ENCODE measurements around the gene IRAK2. TPM values are rescaled to one million over a fixed set of nuclear protein-coding genes. Genes with fewer than 3 reads are reported as not detected.
"Not testable (repeated sequence)": the region's sequence is repeated elsewhere in the genome, so short reads cannot be mapped to it uniquely, and the experiment has no call there.

IRAK2 gene
- total RNA-seq, 6 experiments from 2014 or later, result 2.6 to 4.4 (median 3.5) TPM

GRCh38 chr3:10119376-10119775 is 45.3 kb upstream of the IRAK2 start:
- Mint-ChIP-seq H3K9me3 (no peaks in the 10 kb centered on the region), H3K4me3 (no peak overlapping the region), H3K4me1 (ENCODE audit: low read depth) (peaks cover 28% of the 10 kb centered on the region), H3K36me3 (ENCODE audit: low read depth) (peaks cover 19% of the 10 kb centered on the region), H3K27me3 (ENCODE audit: insufficient read depth) (peaks cover 2% of the 10 kb centered on the region), H3K27ac (no peak overlapping the region)
- TF ChIP-seq CTCF (IDR thresholded peaks at IDR 0.05), result no peak
- DNase-seq, result no peak

GRCh38 chr3:10121064-10121463 is 43.7 kb upstream of the IRAK2 start:
- no peaks in the 10 kb centered on the region; the same call in 1 of the 2 replicates for H3K27me3 Mint-ChIP-seq (ENCODE audit: insufficient read depth)
- TF ChIP-seq CTCF (IDR thresholded peaks at IDR 0.05), result no peak
- H3K27ac Mint-ChIP-seq, result no peak overlapping the region
- H3K36me3 Mint-ChIP-seq (ENCODE audit: low read depth), result peaks cover 27% of the 10 kb centered on the region
- no peak overlapping the region for H3K4me3 Mint-ChIP-seq
- peaks cover 28% of the 10 kb centered on the region for H3K4me1 Mint-ChIP-seq (ENCODE audit: low read depth)
- no peaks in the 10 kb centered on the region for H3K9me3 Mint-ChIP-seq
- DNase-seq, result no peak

GRCh38 chr3:10122724-10123123 is 42.0 kb upstream of the IRAK2 start:
- no peak overlapping the region for H3K27ac Mint-ChIP-seq
- H3K4me1 Mint-ChIP-seq (ENCODE audit: low read depth), result peaks cover 22% of the 10 kb centered on the region
- no peak for TF ChIP-seq CTCF (IDR thresholded peaks at IDR 0.05)
- H3K4me3 Mint-ChIP-seq, result no peak overlapping the region
- no peaks in the 10 kb centered on the region; the same call in 1 of the 2 replicates for H3K27me3 Mint-ChIP-seq (ENCODE audit: insufficient read depth)
- peaks cover 35% of the 10 kb centered on the region for H3K36me3 Mint-ChIP-seq (ENCODE audit: low read depth)
- DNase-seq, result no peak
- H3K9me3 Mint-ChIP-seq, result no peaks in the 10 kb centered on the region

GRCh38 chr3:10135872-10136271 is 28.8 kb upstream of the IRAK2 start:
- not testable (repeated sequence) for H3K27me3 Mint-ChIP-seq (ENCODE audit: insufficient read depth); H3K9me3 Mint-ChIP-seq; DNase-seq; H3K36me3 Mint-ChIP-seq (ENCODE audit: low read depth); H3K4me1 Mint-ChIP-seq (ENCODE audit: low read depth); H3K4me3 Mint-ChIP-seq; H3K27ac Mint-ChIP-seq

GRCh38 chr3:10136426-10137005 is 28.2 kb upstream of the IRAK2 start:
- H3K36me3 Mint-ChIP-seq (ENCODE audit: low read depth), result peaks cover 6% of the 10 kb centered on the region; the same call in 1 of the 2 replicates
- H3K9me3 Mint-ChIP-seq, result no peaks in the 10 kb centered on the region
- DNase-seq, result no peak
- no peak overlapping the region for H3K27ac Mint-ChIP-seq
- no peaks in the 10 kb centered on the region for H3K4me1 Mint-ChIP-seq (ENCODE audit: low read depth)
- H3K27me3 Mint-ChIP-seq (ENCODE audit: insufficient read depth), result peaks cover 2% of the 10 kb centered on the region
- TF ChIP-seq CTCF (IDR thresholded peaks at IDR 0.05), result no peak
- H3K4me3 Mint-ChIP-seq, result no peak overlapping the region

GRCh38 chr3:10137178-10137577 is 27.5 kb upstream of the IRAK2 start:
- H3K4me3 Mint-ChIP-seq, result no peak overlapping the region
- no peak overlapping the region for H3K27ac Mint-ChIP-seq
- H3K27me3 Mint-ChIP-seq (ENCODE audit: insufficient read depth), result peaks cover 2% of the 10 kb centered on the region
- H3K4me1 Mint-ChIP-seq (ENCODE audit: low read depth), result no peaks in the 10 kb centered on the region
- no peak for DNase-seq
- peaks cover 6% of the 10 kb centered on the region; the same call in 1 of the 2 replicates for H3K36me3 Mint-ChIP-seq (ENCODE audit: low read depth)
- no peak for TF ChIP-seq CTCF (IDR thresholded peaks at IDR 0.05)
- no peaks in the 10 kb centered on the region for H3K9me3 Mint-ChIP-seq

Data from HFFc6 (cell line).